Skeletal muscle satellite cell (primary cell): Measurements from ENCODE around the gene RBM33.
"Not testable (repeated sequence)": the region's sequence is repeated elsewhere in the genome, so short reads cannot be mapped to it uniquely, and the experiment has no call there.

Source experiments
- H3K27me3 ChIP-seq: 2 replicates; pipeline ENCODE4 v1.7.0; 2013; ENCODE audit warnings: low read length; ENCODE audit not compliant: control insufficient read depth, insufficient read depth
- H3K36me3 ChIP-seq: 2 replicates; pipeline ENCODE4 v1.7.0; 2013; ENCODE audit warnings: mild to moderate bottlenecking, control low read depth, low read length; ENCODE audit not compliant: insufficient read depth
- H3K4me1 ChIP-seq: 2 replicates; pipeline ENCODE4 v1.7.0; 2013; ENCODE audit warnings: low read length; ENCODE audit not compliant: control insufficient read depth, insufficient read depth
- H3K4me2 ChIP-seq: 2 replicates; pipeline ENCODE4 v1.7.0; 2013; ENCODE audit warnings: mild to moderate bottlenecking, low read length
- H3K4me3 ChIP-seq: 2 replicates; pipeline ENCODE4 v1.7.0; 2013; ENCODE audit warnings: low read length
- H3K9ac ChIP-seq: 2 replicates; pipeline ENCODE4 v1.7.0; 2013; ENCODE audit warnings: mild to moderate bottlenecking, low read depth, low read length, moderate library complexity
- H3K9me3 ChIP-seq: replicated peaks from 2 replicates; pipeline ENCODE4 v1.7.0; 2013; ENCODE audit warnings: mild to moderate bottlenecking, control low read depth, low read length

Gene RBM33

GRCh38 chr7:155684543-155684942, 40.1 kb downstream of the RBM33 start:
- no peak overlapping the region for H3K4me3 ChIP-seq
- no peaks in the 10 kb centered on the region for H3K4me1 ChIP-seq
- H3K9me3 ChIP-seq = no peaks in the 10 kb centered on the region
- no peak overlapping the region for H3K4me2 ChIP-seq
- H3K9ac ChIP-seq = no peak overlapping the region
- H3K36me3 ChIP-seq = peaks cover 20% of the 10 kb centered on the region
- no peaks in the 10 kb centered on the region for H3K27me3 ChIP-seq

GRCh38 chr7:155685070-155685790, 40.8 kb downstream of the RBM33 start:
- no peaks in the 10 kb centered on the region for H3K9me3 ChIP-seq
- H3K4me2 ChIP-seq = no peak overlapping the region
- H3K36me3 ChIP-seq = peaks cover 18% of the 10 kb centered on the region
- no peaks in the 10 kb centered on the region for H3K4me1 ChIP-seq
- H3K4me3 ChIP-seq = no peak overlapping the region
- H3K27me3 ChIP-seq = no peaks in the 10 kb centered on the region
- H3K9ac ChIP-seq = no peak overlapping the region

- no peak overlapping the region for H3K9ac ChIP-seq
Observed at GRCh38 chr7:155685791-155686160, 41.3 kb downstream of the RBM33 start.

GRCh38 chr7:155686620-155687324, 42.3 kb downstream of the RBM33 start:
- not testable (repeated sequence) for H3K4me1 ChIP-seq, H3K9me3 ChIP-seq, H3K9ac ChIP-seq, H3K27me3 ChIP-seq, H3K4me2 ChIP-seq, H3K36me3 ChIP-seq, H3K4me3 ChIP-seq

More at GRCh38 chr7:155685791-155686160, 41.3 kb downstream of the RBM33 start:
- H3K4me1 ChIP-seq = no peaks in the 10 kb centered on the region
- no peak overlapping the region for H3K4me3 ChIP-seq
- H3K27me3 ChIP-seq = no peaks in the 10 kb centered on the region
- peaks cover 13% of the 10 kb centered on the region for H3K36me3 ChIP-seq
- H3K9me3 ChIP-seq = no peaks in the 10 kb centered on the region
- H3K4me2 ChIP-seq = no peak overlapping the region

GRCh38 chr7:155688237-155688636, 43.8 kb downstream of the RBM33 start:
- not testable (repeated sequence) for H3K4me3 ChIP-seq, H3K36me3 ChIP-seq, H3K9ac ChIP-seq, H3K9me3 ChIP-seq, H3K4me1 ChIP-seq, H3K27me3 ChIP-seq, H3K4me2 ChIP-seq

- H3K9ac ChIP-seq, H3K36me3 ChIP-seq, H3K27me3 ChIP-seq, H3K9me3 ChIP-seq, H3K4me2 ChIP-seq, H3K4me3 ChIP-seq, H3K4me1 ChIP-seq: not testable (repeated sequence)
Observed at GRCh38 chr7:155690655-155691054, 46.2 kb downstream of the RBM33 start.

GRCh38 chr7:155692317-155692716, 47.9 kb downstream of the RBM33 start:
- Histone ChIP-seq H3K4me3 (no peak overlapping the region), H3K9ac (no peak overlapping the region), H3K27me3 (no peaks in the 10 kb centered on the region), H3K4me1 (no peaks in the 10 kb centered on the region), H3K36me3 (no peaks in the 10 kb centered on the region), H3K4me2 (no peak overlapping the region), H3K9me3 (no peaks in the 10 kb centered on the region)

GRCh38 chr7:155693826-155694225, 49.4 kb downstream of the RBM33 start:
- Histone ChIP-seq H3K4me2 (no peak overlapping the region), H3K27me3 (no peaks in the 10 kb centered on the region), H3K4me1 (no peaks in the 10 kb centered on the region), H3K36me3 (no peaks in the 10 kb centered on the region), H3K4me3 (no peak overlapping the region), H3K9me3 (no peaks in the 10 kb centered on the region), H3K9ac (no peak overlapping the region)

- Histone ChIP-seq H3K9me3 (no peaks in the 10 kb centered on the region), H3K27me3 (no peaks in the 10 kb centered on the region), H3K4me3 (no peak overlapping the region), H3K9ac (no peak overlapping the region), H3K4me1 (no peaks in the 10 kb centered on the region), H3K36me3 (no peaks in the 10 kb centered on the region), H3K4me2 (no peak overlapping the region)
Observed at GRCh38 chr7:155694851-155695250, 50.4 kb downstream of the RBM33 start.

- Histone ChIP-seq H3K9me3 (no peaks in the 10 kb centered on the region), H3K36me3 (peaks cover 12% of the 10 kb centered on the region), H3K4me1 (no peaks in the 10 kb centered on the region), H3K4me2 (no peak overlapping the region), H3K4me3 (no peak overlapping the region), H3K27me3 (no peaks in the 10 kb centered on the region), H3K9ac (no peak overlapping the region)
Observed at GRCh38 chr7:155696747-155697146, 52.3 kb downstream of the RBM33 start.

- Histone ChIP-seq H3K9me3 (no peaks in the 10 kb centered on the region), H3K27me3 (no peaks in the 10 kb centered on the region), H3K36me3 (peaks cover 30% of the 10 kb centered on the region), H3K4me1 (no peaks in the 10 kb centered on the region), H3K9ac (no peak overlapping the region), H3K4me2 (no peak overlapping the region), H3K4me3 (no peak overlapping the region)
Observed at GRCh38 chr7:155698633-155699032, 54.2 kb downstream of the RBM33 start.

- no peaks in the 10 kb centered on the region for H3K4me1 ChIP-seq
- no peak overlapping the region for H3K9ac ChIP-seq
- H3K4me3 ChIP-seq = no peak overlapping the region
- H3K4me2 ChIP-seq = no peak overlapping the region
- no peaks in the 10 kb centered on the region for H3K9me3 ChIP-seq
- no peaks in the 10 kb centered on the region for H3K27me3 ChIP-seq
- H3K36me3 ChIP-seq = peaks cover 35% of the 10 kb centered on the region
Observed at GRCh38 chr7:155699180-155699579, 54.7 kb downstream of the RBM33 start.
